Astrocyte of the cerebellum (primary cell): ENCODE data around the gene ZNF521.

Experiments used
- DNase-seq: peaks from one replicate; pipeline ENCODE4 v3.0.0-alpha.2; 2011; ENCODE audit warnings: low read depth
- H3K4me3 ChIP-seq: 2 replicates; pipeline ENCODE4 v1.5.1; 2011; ENCODE audit warnings: mild to moderate bottlenecking, low read depth, low read length, moderate library complexity
- CTCF ChIP-seq: IDR thresholded peaks from 2 replicates; pipeline ENCODE4 v1.5.1; 2012; ENCODE audit warnings: low read length, low read depth, moderate library complexity, mild to moderate bottlenecking; ENCODE audit errors: missing control alignments
- in situ Hi-C: cut with HindIII; loops from 2 replicates; pipeline ENCODE4 v1.10.0; 2017; ENCODE audit warnings: low sequenced_read_pairs

The ZNF521 gene

DNA sequence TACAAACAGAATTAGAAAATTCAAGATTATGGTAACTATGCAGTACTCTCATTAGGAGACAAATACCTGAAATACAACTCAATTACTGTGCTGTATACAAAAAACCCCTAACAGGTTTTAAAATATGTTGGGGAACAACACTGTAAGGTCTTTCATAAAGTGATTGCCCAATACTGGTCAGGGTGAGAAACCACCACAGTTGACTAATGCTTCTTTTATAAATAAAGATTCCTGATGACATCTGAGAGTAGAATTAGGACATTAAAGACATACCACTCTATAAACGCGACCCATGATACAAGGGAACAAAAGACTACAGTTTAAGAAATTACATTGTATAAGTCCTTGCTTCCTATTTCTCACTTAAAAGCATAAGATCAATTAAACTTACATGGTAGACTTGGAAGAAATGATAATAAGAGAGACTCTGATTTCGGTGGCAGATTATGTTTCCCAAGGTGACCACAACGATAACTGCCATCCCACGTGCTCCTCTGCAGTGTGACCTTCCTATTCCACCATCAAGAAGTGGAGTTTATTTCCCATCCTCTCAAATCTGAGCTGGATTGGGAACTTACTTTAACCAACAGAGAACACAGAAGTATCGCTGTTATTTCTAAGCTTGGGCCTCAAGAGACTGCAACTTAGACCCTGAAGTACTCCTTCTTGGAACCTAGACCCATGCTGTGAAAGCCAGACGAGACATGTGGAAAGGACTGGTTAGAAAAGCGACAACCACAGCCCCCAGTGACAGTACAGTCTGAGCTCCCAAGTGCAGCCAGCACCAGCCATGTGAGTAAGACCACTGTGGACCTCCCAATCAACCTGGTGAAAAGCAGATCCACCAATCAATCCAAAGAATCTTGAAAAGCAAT lies 52.3 kb downstream of the ZNF521 start:
- in situ Hi-C loops: no loop called here
- DNase-seq: no peak
- TF ChIP-seq CTCF: no peak
- no peak overlapping the region for H3K4me3 ChIP-seq

- in situ Hi-C loops: no loop called here
- peak; percentile 67 for DNase-seq
- H3K4me3 ChIP-seq: no peak overlapping the region
- TF ChIP-seq CTCF: no peak
Measured at GRCh38 chr18:25298853-25299274, 53.1 kb downstream of the ZNF521 start.

GRCh38 chr18:25295624-25296138 lies 56.3 kb downstream of the ZNF521 start:
- DNase-seq: no peak
- TF ChIP-seq CTCF: no peak
- in situ Hi-C loops: no loop called here
- H3K4me3 ChIP-seq: no peak overlapping the region

- DNase-seq: no peak
- in situ Hi-C loops: no loop called here
- no peak overlapping the region for H3K4me3 ChIP-seq
- no peak for TF ChIP-seq CTCF
Measured at GRCh38 chr18:25291150-25291549, 60.8 kb downstream of the ZNF521 start.

- peak overlapping the region; percentile 9 for H3K4me3 ChIP-seq
- TF ChIP-seq CTCF: no peak
- in situ Hi-C loops: no loop called here
- DNase-seq: peak; percentile 82
Measured at GRCh38 chr18:25289001-25289631, 62.9 kb downstream of the ZNF521 start.

GRCh38 chr18:25288340-25288938 lies 63.5 kb downstream of the ZNF521 start:
- in situ Hi-C loops: no loop called here
- no peak for DNase-seq
- H3K4me3 ChIP-seq: no peak overlapping the region
- no peak for TF ChIP-seq CTCF
